ENCODE measurements around the gene PDE9A. TPM values are rescaled to one million over a fixed set of nuclear protein-coding genes. Genes with fewer than 3 reads are reported as not detected.

PDE9A gene
- polyA plus RNA-seq (2011; rRNA removed) (3.1 and 3.3 TPM in 2 replicates), polyA plus RNA-seq (2017; fragmentation: RNase III; extraction: RNeasy Plus Mini Kit Qiagen cat#74134 plus additional on column Dnase treatment) (0.58 to 1.5 TPM (median 1.3 TPM) in 3 replicates), polyA minus RNA-seq (2011; rRNA and poly(A)+ RNA removed) (2.6 and 3.1 TPM in 2 replicates)
- polyA plus RNA-seq (2012; cell fraction: cytosol; rRNA removed) = 1.3 and 1.6 TPM in 2 replicates
- 1.4 and 2.1 TPM in 2 replicates for polyA plus RNA-seq (2012; cell fraction: nucleus; rRNA removed)

DNA sequence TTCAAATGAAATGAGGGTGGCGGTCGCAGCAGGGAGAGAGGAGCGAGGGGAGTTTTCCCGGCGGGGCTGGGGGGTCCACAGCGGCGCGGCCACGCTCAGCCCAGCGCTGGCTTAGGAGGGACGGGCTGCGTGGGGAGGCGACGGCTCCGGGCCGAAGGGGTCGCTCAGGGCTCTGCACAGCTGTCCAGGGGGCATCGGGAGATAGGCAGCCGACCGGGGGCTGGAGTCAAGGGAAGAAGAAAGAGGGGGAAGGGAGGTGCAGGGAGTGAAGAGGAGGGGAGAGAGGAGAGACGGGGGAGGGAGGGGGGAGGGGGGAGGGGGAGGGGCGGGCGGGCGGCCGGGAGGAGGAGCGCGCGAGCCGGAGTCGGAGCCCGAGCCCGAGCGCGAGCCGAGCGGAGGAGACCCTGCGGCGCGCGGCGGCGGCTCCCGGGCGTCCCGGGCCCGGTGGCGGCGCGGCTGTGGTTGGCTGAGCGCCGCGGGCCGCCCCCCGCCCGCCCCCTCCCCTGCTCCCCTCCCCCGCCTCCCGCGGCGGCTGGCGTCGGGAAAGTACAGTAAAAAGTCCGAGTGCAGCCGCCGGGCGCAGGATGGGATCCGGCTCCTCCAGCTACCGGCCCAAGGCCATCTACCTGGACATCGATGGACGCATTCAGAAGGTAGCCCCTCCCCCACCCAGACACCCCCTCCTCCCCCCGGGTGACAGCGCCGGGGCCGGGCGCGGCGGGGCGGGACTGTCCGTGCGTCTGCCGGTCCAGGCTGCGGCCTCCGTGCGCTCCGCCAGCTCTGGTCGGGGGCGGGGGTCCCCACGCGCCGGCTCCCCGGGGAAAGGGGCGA is at the start of gene PDE9A:
TSS of gene PDE9A (plus strand) at position 391 of the 831 bp plus-strand sequence. CDS start at position 585, 194 bp downstream.
- H3K9me3 ChIP-seq = no peaks in the 10 kb centered on the region
- peak within 1 kb of the TSS; percentile 98 for H3K4me2 ChIP-seq
- TF ChIP-seq, protein P1, sequence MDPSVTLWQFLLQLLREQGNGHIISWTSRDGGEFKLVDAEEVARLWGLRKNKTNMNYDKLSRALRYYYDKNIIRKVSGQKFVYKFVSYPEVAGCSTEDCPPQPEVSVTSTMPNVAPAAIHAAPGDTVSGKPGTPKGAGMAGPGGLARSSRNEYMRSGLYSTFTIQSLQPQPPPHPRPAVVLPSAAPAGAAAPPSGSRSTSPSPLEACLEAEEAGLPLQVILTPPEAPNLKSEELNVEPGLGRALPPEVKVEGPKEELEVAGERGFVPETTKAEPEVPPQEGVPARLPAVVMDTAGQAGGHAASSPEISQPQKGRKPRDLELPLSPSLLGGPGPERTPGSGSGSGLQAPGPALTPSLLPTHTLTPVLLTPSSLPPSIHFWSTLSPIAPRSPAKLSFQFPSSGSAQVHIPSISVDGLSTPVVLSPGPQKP (IDR thresholded peaks at IDR 0.05; ENCODE audit: low read depth, low read length) = no peak
- TF ChIP-seq TP53 (CRISPR knock-in tag; IDR thresholded peaks at IDR 0.05) = no peak
- TF ChIP-seq RNF2 (IDR thresholded peaks at IDR 0.05; ENCODE audit: borderline replicate concordance, low read depth) = no peak
- TF ChIP-seq HOXB13 (CRISPR knock-in tag; IDR thresholded peaks at IDR 0.05; ENCODE audit: low read depth) = no peak
- TF ChIP-seq ZC3H11A (IDR thresholded peaks at IDR 0.05) = no peak
- no peak for TF ChIP-seq CEBPB (IDR thresholded peaks at IDR 0.05)
- TF ChIP-seq REST (IDR thresholded peaks at IDR 0.05) = no peak
- no peak for TF ChIP-seq HOXB5 (CRISPR knock-in tag; IDR thresholded peaks at IDR 0.05)
- no peak for TF ChIP-seq NPAS2 (CRISPR knock-in tag; IDR thresholded peaks at IDR 0.05; ENCODE audit: borderline replicate concordance)
- TF ChIP-seq ZFP36 (IDR thresholded peaks at IDR 0.05; ENCODE audit: borderline replicate concordance, partially characterized antibody) = no peak
- TF ChIP-seq NFE2L2 (conservative IDR thresholded peaks at IDR 0.05; ENCODE audit: low read length) = no peak
- TF ChIP-seq KDM5A (IDR thresholded peaks at IDR 0.05) = no peak
- TF ChIP-seq JUN (IDR thresholded peaks at IDR 0.05) = no peak
- no peak for TF ChIP-seq PHF8 (IDR thresholded peaks at IDR 0.05; ENCODE audit: borderline replicate concordance, low read depth)
- no peak for TF ChIP-seq ESRRA (IDR thresholded peaks at IDR 0.05; ENCODE audit: borderline replicate concordance, low read length)
- no peak for TF ChIP-seq SREBF2 (IDR thresholded peaks at IDR 0.05)
- peak within 1 kb of the TSS; percentile 67 to 88 for H3K27ac ChIP-seq
- H3K4me1 ChIP-seq = 0 out of 3 replicates have a peak, but pooled peaks cover 3% of the 10 kb centered on the region
- FAIRE-seq (no peak), DNase-seq (ENCODE audit: low read depth in 1 of 2, low spot score in 1 of 2) (peak in 1 of 2 experiments; percentile 21), ATAC-seq (peak; percentile 24 to 33; a peak in 2 of 6 replicates)
- ChIA-PET CTCF (interaction anchor here (1.0 to 1.6 kb wide), 4 partner anchors 12 to 134 kb away, joined by 3 to 4 read pairs (median 3); no protein-coding TSS in a partner anchor), POLR2A (no interaction called here)
- 7% methylated on average over 26 of the region's 91 CpGs for WGBS (ENCODE audit: missing lambda C conversion rate)
- H3K4me3 ChIP-seq = peak within 1 kb of the TSS; percentile 77

- DNase-seq (ENCODE audit: low read depth in 1 of 2, low spot score in 1 of 2) = no peak
- H3K9me3 ChIP-seq = 0 out of 3 replicates have a peak, but pooled peaks cover 4% of the 10 kb centered on the region
- TF ChIP-seq PHF8 (IDR thresholded peaks at IDR 0.05; ENCODE audit: borderline replicate concordance, low read depth) = no peak
- TF ChIP-seq NR3C1 (IDR thresholded peaks at IDR 0.05) = no peak
- no peak for TF ChIP-seq ZC3H11A (IDR thresholded peaks at IDR 0.05)
- no peak for TF ChIP-seq BCL3 (IDR thresholded peaks at IDR 0.05)
- no peak for TF ChIP-seq FOSL2 (IDR thresholded peaks at IDR 0.05)
- no peak for TF ChIP-seq FOSL2 (CRISPR knock-in tag; IDR thresholded peaks at IDR 0.05)
- TF ChIP-seq HMGXB4 (CRISPR knock-in tag; IDR thresholded peaks at IDR 0.05; ENCODE audit: borderline replicate concordance) = no peak
- no peak for TF ChIP-seq EHMT2 (IDR thresholded peaks at IDR 0.05; ENCODE audit: low read depth)
- no peak overlapping the region for H3K4me2 ChIP-seq
- ChIA-PET CTCF (interaction anchor here (1.1 kb wide), 1 partner anchor 14 kb away, joined by 3 read pairs; no protein-coding TSS in a partner anchor), POLR2A (no interaction called here)
- H3K4me1 ChIP-seq = no peaks in the 10 kb centered on the region
- H3K27ac ChIP-seq = no peak overlapping the region
- 45% methylated on average over 4 of the region's 4 CpGs for WGBS (ENCODE audit: missing lambda C conversion rate)
- no peak overlapping the region for H3K4me3 ChIP-seq
- no peak for FAIRE-seq
- no peak for ATAC-seq
These were observed 46.3 kb upstream of the PDE9A start for GRCh38 chr21:42607102-42607501.

Measured in A549 (cell line).